ENCODE measurements around the gene EGLN2. TPM values are rescaled to one million over a fixed set of nuclear protein-coding genes. Genes with fewer than 3 reads are reported as not detected.

The EGLN2 gene
- total and polyA plus RNA-seq, 9 of the 15 experiments (the other 6 are each of a cell fraction or from before 2014, with no cell fraction given), result 9.6 to 114 (median 71.0) TPM

GRCh38 chr19:40797963-40798682, 868 bp upstream of the EGLN2 start (continued):
- TF ChIP-seq PBX2 (CRISPR knock-in tag; IDR thresholded peaks at IDR 0.05; ENCODE audit: low read depth), result no peak
- no peak for TF ChIP-seq PBX2 (tag; conservative IDR thresholded peaks at IDR 0.05; ENCODE audit: low read depth)
- no peak for TF ChIP-seq USF1 (CRISPR knock-in tag; IDR thresholded peaks at IDR 0.05)
- peak; percentile 42; the same call in 1 of the 2 replicates for TF ChIP-seq ZBTB40 (IDR thresholded peaks at IDR 0.05)
- TF ChIP-seq ZBTB40 (CRISPR knock-in tag; IDR thresholded peaks at IDR 0.05), result no peak
- TF ChIP-seq ELF1 (tag; IDR thresholded peaks at IDR 0.05), result no peak
- no peak for TF ChIP-seq ZNF280B (CRISPR knock-in tag; IDR thresholded peaks at IDR 0.05)
- TF ChIP-seq ILK (tag; IDR thresholded peaks at IDR 0.05; ENCODE audit: borderline replicate concordance, low read depth), result no peak

All from K562 (cell line).